MM.1S (cell line): Measurements from ENCODE around the gene TPM4.

Source experiments
- DNase-seq: peaks from one replicate; pipeline ENCODE4 v3.0.0-alpha.2; 2015
- H2AFZ ChIP-seq: fragments of 300-600 bp; sonication (generic); 2 replicates; pipeline ENCODE4 v1.6.0; 2016; ENCODE audit warnings: antibody characterized with exemption, low read length
- H3F3A ChIP-seq: fragments of 300-600 bp; sonication (generic); 2 replicates; pipeline ENCODE4 v1.6.1; 2016; ENCODE audit warnings: mild to moderate bottlenecking, antibody characterized with exemption, low read length, moderate library complexity, mixed read lengths; ENCODE audit not compliant: insufficient read depth
- H3K27ac ChIP-seq: fragments of 300-600 bp; sonication (generic); 2 replicates; pipeline ENCODE4 v1.5.1; 2016; ENCODE audit warnings: mild to moderate bottlenecking, low read length
- H3K27me3 ChIP-seq: fragments of 300-600 bp; sonication (generic); replicated peaks from 2 replicates; pipeline ENCODE4 v1.6.0; 2016; ENCODE audit warnings: low read length; ENCODE audit not compliant: insufficient read depth
- H3K36me3 ChIP-seq: fragments of 300-600 bp; sonication (generic); replicated peaks from 2 replicates; pipeline ENCODE4 v1.6.1; 2016; ENCODE audit warnings: mild to moderate bottlenecking, low read length, mixed read lengths; ENCODE audit not compliant: insufficient read depth
- H3K4me1 ChIP-seq: fragments of 300-600 bp; sonication (generic); 2 replicates; pipeline ENCODE4 v1.6.1; 2016; ENCODE audit warnings: low read length, mixed read lengths
- H3K4me2 ChIP-seq: fragments of 300-600 bp; sonication (generic); 2 replicates; pipeline ENCODE4 v1.6.0; 2016; ENCODE audit warnings: low read depth, low read length
- H3K4me3 ChIP-seq: fragments of 300-600 bp; sonication (generic); 2 replicates; pipeline ENCODE4 v1.5.1; 2016; ENCODE audit warnings: low read length, mixed read lengths
- H3K79me2 ChIP-seq: fragments of 300-600 bp; sonication (generic); 2 replicates; pipeline ENCODE4 v1.6.1; 2016; ENCODE audit warnings: mixed run types, low read length, mixed read lengths
- H3K9ac ChIP-seq: fragments of 300-600 bp; sonication (generic); 2 replicates; pipeline ENCODE4 v1.6.1; 2016; ENCODE audit warnings: low read length, mixed read lengths
- H3K9me2 ChIP-seq: fragments of 300-600 bp; sonication (generic); replicated peaks from 2 replicates; pipeline ENCODE4 v1.6.1; 2016; ENCODE audit warnings: mild to moderate bottlenecking, low read length, mixed read lengths; ENCODE audit not compliant: insufficient read depth
- H3K9me3 ChIP-seq: fragments of 300-600 bp; sonication (generic); replicated peaks from 2 replicates; pipeline ENCODE4 v1.6.1; 2016; ENCODE audit warnings: mild to moderate bottlenecking, low read length, mixed read lengths; ENCODE audit not compliant: insufficient read depth
- H4K20me1 ChIP-seq: fragments of 300-600 bp; sonication (generic); 2 replicates; pipeline ENCODE4 v1.6.1; 2016; ENCODE audit warnings: mild to moderate bottlenecking, low read length, moderate library complexity, mixed read lengths; ENCODE audit not compliant: insufficient read depth
- EZH2 ChIP-seq: fragments of 300-600 bp; sonication (generic); optimal IDR thresholded peaks from 2 replicates; pipeline ENCODE3; 2017; ENCODE audit warnings: low read depth, mild to moderate bottlenecking, antibody characterized with exemption, low read length, mixed read lengths
- EZH2phosphoT487 ChIP-seq: fragments of 300-600 bp; sonication (generic); IDR thresholded peaks from 2 replicates; pipeline ENCODE4 v1.6.1; 2018; ENCODE audit warnings: antibody characterized with exemption, low read length
- TF ChIP-seq, protein P1 (sequence below): fragments of 300-600 bp; sonication (generic); IDR thresholded peaks from 2 replicates; pipeline ENCODE4 v1.5.1; 2016; ENCODE audit warnings: antibody characterized with exemption, low read length, mixed read lengths

The TPM4 gene

DNA sequence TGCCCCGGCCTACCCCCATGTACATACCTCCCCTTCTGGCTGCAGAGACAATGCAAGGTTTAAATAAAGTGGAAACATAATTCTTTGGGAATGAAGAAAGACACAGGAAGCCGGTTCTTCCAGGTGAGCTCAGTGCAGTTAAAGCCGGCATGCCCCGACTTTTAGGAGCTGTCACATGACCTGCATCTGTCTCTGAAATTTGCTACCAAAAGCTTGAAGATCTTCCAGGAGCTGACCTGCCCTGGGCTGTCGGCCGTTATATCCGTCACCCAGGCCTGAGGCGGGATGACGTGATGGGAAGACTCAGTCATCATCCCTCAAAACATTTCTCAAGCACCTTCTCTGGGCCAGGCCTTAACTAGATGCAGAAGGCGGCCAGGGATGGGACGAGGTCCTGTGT, 45.7 kb downstream of the TPM4 start:
- H3K27ac ChIP-seq: no peak overlapping the region

DNA sequence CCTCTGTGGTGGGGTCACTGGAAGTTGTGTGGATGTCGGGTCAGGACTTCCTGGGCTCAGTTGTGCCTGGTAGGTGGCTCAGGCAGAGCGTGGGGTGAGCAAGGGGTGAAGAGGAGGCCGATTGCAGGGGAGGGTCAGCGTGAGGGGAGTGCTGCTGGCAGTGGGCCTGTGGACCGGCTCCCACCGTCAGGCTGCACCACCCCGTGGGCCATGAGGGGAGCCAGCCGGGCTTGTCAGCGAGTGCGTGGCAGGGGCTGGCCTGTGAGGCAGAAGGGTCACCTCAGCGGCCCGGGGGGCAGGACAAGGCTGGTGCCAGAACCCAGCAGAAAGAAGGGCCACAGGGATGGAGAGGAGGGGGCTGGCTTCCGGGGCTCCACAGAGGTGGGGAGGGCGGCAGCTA, 48.7 kb downstream of the TPM4 start:
- no peaks in the 10 kb centered on the region for H3K9me2 ChIP-seq
- H3K36me3 ChIP-seq: peaks cover 50% of the 10 kb centered on the region
- H3F3A ChIP-seq: peaks cover 2% of the 10 kb centered on the region
- no peak overlapping the region for H3K4me3 ChIP-seq
- no peak overlapping the region for H3K4me2 ChIP-seq
- peaks cover 97% of the 10 kb centered on the region for H3K79me2 ChIP-seq
- no peak for DNase-seq
- no peaks in the 10 kb centered on the region for H3K9me3 ChIP-seq
- no peaks in the 10 kb centered on the region for H3K27me3 ChIP-seq
- no peak overlapping the region for H3K9ac ChIP-seq
- no peak overlapping the region for H3K27ac ChIP-seq
- H2AFZ ChIP-seq: no peak overlapping the region
- no peaks in the 10 kb centered on the region for H4K20me1 ChIP-seq
- TF ChIP-seq, protein P1, sequence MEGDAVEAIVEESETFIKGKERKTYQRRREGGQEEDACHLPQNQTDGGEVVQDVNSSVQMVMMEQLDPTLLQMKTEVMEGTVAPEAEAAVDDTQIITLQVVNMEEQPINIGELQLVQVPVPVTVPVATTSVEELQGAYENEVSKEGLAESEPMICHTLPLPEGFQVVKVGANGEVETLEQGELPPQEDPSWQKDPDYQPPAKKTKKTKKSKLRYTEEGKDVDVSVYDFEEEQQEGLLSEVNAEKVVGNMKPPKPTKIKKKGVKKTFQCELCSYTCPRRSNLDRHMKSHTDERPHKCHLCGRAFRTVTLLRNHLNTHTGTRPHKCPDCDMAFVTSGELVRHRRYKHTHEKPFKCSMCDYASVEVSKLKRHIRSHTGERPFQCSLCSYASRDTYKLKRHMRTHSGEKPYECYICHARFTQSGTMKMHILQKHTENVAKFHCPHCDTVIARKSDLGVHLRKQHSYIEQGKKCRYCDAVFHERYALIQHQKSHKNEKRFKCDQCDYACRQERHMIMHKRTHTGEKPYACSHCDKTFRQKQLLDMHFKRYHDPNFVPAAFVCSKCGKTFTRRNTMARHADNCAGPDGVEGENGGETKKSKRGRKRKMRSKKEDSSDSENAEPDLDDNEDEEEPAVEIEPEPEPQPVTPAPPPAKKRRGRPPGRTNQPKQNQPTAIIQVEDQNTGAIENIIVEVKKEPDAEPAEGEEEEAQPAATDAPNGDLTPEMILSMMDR: no peak
- TF ChIP-seq EZH2: no peak
- TF ChIP-seq EZH2phosphoT487: no peak
- peaks cover 3% of the 10 kb centered on the region for H3K4me1 ChIP-seq

More for the DNA sequence above, 45.7 kb downstream of the TPM4 start:
- Histone ChIP-seq H3K36me3 (peaks cover 24% of the 10 kb centered on the region), H3K9me2 (no peaks in the 10 kb centered on the region), H3K9me3 (no peaks in the 10 kb centered on the region), H3K4me2 (no peak overlapping the region), H3F3A (peaks cover 32% of the 10 kb centered on the region), H3K4me1 (peaks cover 29% of the 10 kb centered on the region), H4K20me1 (no peaks in the 10 kb centered on the region), H2AFZ (no peak overlapping the region), H3K79me2 (peaks cover 77% of the 10 kb centered on the region), H3K27me3 (no peaks in the 10 kb centered on the region), H3K4me3 (no peak overlapping the region), H3K9ac (no peak overlapping the region)
- no peak for DNase-seq
- TF ChIP-seq EZH2 (no peak), EZH2phosphoT487 (no peak)
- TF ChIP-seq, protein P1: no peak

DNA sequence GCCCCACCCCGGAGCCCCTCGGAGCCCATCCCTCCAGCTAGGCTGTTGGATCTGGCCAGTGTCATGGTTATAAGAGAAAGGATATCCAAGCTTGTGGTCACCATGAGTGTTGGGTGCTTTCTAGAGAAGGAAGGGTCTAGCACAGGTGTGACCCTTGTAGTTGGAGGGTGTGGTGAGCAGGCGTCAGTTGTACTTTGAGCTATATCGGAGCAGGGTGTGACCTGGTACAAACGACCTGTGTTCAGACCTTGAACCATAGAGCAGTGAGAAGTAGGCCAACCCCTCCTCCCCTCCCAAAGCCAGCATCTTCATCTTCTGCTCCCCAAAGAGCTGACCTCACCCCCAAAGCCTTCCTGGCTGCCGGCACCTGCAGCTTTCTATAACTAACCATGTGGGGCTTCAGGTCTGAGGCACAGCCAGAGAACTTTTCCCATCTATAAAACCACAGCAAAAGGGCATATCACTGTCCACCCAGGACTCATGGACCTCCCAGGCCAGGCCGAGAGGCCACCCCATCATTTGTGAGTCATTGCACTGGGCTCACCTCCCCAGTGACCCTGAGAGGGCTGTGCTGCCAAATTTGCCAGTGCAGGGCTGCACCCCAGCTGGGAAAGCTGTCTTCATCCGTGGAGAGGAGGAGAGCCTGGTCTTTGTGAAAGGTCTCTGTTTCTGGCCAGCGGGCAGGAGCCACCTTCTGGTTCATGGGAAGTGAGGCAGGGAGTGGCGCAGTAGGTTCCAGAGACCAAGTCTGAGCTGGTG, 49.6 kb downstream of the TPM4 start:
- no peaks in the 10 kb centered on the region for H3K9me3 ChIP-seq
- DNase-seq: no peak
- no peaks in the 10 kb centered on the region for H4K20me1 ChIP-seq
- no peaks in the 10 kb centered on the region for H3K4me1 ChIP-seq
- peaks cover under 1% of the 10 kb centered on the region; the same call in 1 of the 2 replicates for H3F3A ChIP-seq
- H3K36me3 ChIP-seq: peaks cover 51% of the 10 kb centered on the region
- no peaks in the 10 kb centered on the region for H3K27me3 ChIP-seq
- no peak overlapping the region for H3K9ac ChIP-seq
- no peak for TF ChIP-seq EZH2phosphoT487
- TF ChIP-seq, protein P1: no peak
- H3K4me2 ChIP-seq: no peak overlapping the region
- no peak overlapping the region for H3K4me3 ChIP-seq
- H3K79me2 ChIP-seq: peaks cover 96% of the 10 kb centered on the region
- H3K9me2 ChIP-seq: no peaks in the 10 kb centered on the region
- no peak overlapping the region for H2AFZ ChIP-seq
- no peak overlapping the region for H3K27ac ChIP-seq
